Stimulated activated CD8-positive, alpha-beta memory T cell treated with anti-CD3 and anti-CD28 coated beads, Interleukin-15, amount 100 ng/mL, for 4 hours (primary cell): Measurements from ENCODE around the gene BEAN1.
"Not testable (repeated sequence)": the region's sequence is repeated elsewhere in the genome, so short reads cannot be mapped to it uniquely, and the experiment has no call there.

Experiments used
- DNase-seq, 2 donors: peaks; one replicate each; pipeline ENCODE4 v3.0.0-alpha.2; 2020; ENCODE audit warnings: low read depth in 2 of 2

The BEAN1 gene

DNA sequence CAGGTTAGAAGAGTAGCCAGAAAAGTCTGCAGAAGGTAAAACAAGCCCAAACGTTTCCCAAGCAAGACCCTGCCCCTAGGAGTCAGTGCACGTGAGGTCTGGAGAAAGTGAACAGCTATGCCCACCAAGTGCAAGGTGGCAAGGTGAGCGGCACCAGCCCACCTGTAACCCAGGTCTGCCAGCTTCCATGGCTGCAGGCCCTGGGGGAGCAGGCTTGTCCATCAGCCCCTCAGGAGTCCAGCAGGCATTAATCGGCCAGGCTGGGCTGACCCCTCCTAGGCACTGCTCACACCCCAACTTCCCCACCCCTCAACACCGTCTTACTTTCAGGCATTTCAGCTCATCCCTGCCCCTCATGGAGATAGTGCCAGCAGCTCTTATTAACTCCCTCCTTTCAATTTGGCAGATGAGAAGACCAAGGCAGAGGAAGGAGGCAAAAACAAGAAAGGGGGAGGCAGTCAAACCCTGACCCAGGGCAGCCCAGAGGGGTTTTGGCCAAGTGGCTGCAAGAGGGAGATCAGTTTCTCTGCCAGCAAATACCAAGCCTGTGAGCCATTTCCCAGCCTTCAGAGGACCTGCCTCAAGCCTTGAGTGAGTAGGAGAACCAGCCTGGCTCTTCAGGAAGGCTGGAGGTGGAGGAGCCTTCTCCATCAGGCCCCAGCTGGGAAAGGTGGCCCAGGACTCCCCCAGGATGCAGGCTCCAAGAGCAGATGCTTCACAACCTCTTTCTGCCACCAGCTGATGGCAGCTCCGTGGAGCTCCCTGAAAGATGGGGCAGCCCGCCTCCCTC lies 14.7 kb downstream of the BEAN1 start:
- no peak for DNase-seq

- DNase-seq: no peak
Observed at GRCh38 chr16:66442502-66443268, 15.6 kb downstream of the BEAN1 start.

GRCh38 chr16:66443269-66443652 lies 16.2 kb downstream of the BEAN1 start:
- no peak for DNase-seq

DNA sequence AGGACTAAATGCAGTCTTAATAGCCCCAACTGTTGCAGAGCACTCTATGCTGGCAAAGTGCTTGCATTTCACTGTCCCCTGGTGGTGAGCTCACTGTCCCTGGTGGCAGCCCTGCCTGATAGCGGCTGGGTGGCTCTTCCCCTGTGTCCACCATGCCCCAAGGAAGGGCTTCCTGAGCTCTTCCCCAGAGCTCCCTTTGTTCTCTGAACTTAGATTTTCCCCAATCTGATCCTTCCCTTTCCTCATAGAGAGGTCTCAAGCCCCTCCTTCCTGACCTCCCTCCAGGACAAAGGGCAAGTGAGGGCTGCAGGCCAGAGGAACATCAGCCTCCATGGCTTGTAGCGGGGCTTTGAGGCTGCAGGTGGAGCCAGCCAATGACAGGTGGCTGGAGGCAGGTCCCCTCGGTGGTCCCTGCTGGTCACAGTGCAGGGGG lies 17.0 kb downstream of the BEAN1 start:
- no peak for DNase-seq

GRCh38 chr16:66446737-66447136 lies 19.6 kb downstream of the BEAN1 start:
- DNase-seq: no peak

DNA sequence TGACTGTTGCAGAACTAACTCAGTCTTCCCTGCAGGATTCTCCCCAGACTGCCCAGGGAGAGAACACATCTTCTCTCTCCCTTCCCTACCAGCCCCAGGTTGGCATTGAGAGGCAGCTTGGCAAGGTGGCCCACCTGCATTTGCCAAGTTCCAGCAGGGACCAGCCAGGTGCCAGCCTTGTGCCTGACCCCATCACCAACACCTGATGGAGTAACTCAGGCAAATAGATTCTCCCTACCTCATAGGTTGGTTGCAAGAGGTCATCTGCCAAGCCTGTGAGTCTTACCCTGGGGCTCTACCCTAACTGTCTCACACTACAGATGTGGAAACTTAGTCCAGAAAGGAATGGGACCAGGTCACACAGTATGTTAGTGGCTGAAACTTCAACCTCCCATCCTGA lies 20.4 kb downstream of the BEAN1 start:
- DNase-seq: no peak

DNA sequence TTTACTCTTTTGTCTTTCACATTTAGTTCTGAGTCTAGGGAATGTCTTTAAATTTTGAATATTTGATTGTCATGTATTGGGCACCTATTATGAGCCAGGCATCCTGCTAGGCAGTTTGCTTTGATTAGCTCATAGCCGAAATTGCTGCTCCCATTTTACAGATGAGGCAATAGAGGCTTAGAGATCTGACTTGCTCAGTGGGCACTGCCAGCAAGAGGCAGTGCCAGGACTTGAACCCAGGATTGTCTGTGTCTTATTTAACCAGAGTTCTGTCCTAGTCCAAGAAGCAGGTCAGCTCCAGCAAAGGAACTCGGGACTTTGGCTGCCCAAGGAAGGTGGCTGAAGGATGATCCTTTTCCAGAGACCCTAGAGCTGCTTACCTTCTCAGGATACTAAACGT lies 24.5 kb downstream of the BEAN1 start:
- DNase-seq: no peak

- DNase-seq: not testable (repeated sequence)
Observed at GRCh38 chr16:66453230-66453629, 26.1 kb downstream of the BEAN1 start.

DNA sequence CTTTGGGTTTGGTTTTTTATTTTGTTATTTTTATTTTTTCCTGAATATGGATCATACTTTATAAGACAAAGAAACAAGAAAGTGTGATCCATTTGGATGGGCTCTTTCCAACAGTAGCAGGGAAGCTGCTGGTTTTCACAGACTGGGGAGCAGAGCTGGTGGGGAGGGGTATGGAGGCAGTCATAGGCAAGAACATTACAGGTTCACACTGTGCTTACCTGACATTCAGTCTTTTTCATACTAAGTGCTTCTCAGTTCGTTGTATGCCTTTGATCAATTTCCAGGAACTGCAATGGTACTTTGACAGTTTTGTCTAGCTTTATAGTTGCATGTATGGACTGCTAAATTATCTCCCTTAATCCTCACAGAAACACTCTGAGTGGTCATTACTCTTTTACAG lies 27.7 kb downstream of the BEAN1 start:
- DNase-seq: no peak

DNA sequence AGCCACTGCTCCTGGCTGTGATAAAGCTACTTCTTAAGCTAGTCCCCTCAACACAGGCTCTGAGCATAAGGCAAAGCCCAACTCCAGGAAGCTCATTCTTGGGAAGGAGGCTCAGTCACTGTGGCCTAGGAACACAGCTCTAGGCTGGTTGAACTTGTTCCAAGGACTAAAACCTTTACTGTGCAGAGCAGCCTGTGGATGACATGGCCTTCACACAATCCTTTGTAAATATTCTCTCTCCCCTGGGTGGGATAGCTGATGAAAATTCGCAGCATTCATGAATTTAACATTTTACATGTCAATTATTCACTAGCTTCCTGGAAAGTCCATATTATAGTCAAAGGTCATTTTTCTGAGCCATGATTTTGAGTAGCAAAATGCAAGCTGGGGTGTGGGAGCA lies 28.9 kb downstream of the BEAN1 start:
- DNase-seq: no peak

GRCh38 chr16:66457888-66458287 lies 30.8 kb downstream of the BEAN1 start:
- DNase-seq: no peak

- DNase-seq: no peak
Observed at GRCh38 chr16:66458292-66458691, 31.2 kb downstream of the BEAN1 start.

DNA sequence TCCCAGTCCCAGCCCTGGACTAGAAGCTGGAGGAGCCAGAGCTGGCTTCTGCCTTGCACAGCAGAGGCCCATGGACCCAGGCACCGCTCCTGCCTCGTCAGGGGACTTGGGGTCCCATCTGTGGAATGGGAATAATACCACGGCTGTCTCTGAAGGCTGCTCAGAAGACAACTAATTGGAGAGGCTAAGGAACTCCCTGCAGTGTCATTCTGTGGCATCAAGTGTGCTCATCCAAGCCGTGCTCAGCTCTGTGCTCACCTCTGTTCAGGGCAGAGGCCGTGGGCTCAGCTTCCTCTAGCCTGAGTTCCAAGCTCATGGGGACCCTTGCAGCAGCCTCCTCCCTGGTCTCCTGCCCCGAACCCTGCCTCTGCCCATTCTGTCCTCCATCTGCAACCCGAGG lies 31.8 kb downstream of the BEAN1 start:
- DNase-seq: no peak

DNA sequence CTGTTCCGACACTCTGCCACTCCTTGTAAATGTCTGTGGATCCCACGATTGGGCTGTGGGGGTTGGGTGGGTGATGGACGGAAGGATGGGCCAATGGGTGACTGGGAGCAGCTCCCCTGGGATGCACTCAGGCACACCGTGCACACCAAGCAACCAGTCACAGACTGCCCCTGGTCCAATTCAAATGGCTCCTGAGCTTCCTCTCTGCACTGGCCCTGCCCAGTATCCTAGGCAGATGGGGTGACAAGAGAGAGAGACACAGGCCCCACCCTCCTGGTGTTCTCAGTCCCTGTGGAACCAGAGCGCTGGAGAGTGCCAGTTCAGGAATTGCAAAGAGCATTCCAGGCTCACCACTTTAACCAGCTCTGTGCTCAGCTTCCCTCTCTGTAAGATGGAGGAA lies 32.8 kb downstream of the BEAN1 start:
- DNase-seq: no peak

DNA sequence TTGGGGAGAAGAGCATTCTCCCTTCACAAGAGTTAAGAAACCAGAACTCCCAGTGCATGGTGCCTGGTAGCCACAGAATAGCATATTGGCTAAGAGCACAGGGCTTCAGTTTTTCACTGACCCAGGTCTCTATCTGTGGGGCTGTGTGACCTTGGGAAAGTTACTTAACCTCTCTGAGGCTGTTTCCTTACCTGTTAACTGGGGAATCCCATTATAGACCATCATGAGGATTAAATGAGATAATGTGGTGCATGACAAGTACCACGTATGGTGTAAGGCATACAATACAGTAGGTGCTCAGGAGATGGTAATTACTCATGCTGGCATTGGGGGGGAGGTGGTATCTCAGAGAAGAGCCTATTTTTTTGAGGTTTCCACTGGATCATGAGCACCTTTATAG lies 33.6 kb downstream of the BEAN1 start:
- no peak for DNase-seq

DNA sequence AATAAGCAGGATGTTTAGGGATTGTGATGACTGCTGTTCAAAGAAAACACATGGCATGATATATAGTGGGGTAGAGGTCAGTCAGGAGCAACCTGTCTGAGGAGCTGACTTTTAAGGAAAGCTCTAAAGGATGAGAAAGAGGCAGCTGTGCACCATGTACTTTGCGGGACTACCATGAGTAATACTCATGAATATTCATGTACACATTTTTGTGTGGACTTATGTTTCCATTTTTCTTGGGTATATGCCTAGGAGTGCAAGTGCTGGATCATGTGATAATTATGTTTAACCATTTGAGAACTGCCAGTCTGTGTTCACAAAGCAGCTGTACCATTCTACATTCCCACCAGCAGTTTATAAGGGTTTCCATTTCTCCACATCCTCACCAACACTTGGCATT lies 35.8 kb downstream of the BEAN1 start:
- DNase-seq: no peak

GRCh38 chr16:66465946-66466345 lies 38.9 kb downstream of the BEAN1 start:
- DNase-seq: not testable (repeated sequence)

- DNase-seq: not testable (repeated sequence)
Observed at GRCh38 chr16:66466636-66467035, 39.5 kb downstream of the BEAN1 start.

DNA sequence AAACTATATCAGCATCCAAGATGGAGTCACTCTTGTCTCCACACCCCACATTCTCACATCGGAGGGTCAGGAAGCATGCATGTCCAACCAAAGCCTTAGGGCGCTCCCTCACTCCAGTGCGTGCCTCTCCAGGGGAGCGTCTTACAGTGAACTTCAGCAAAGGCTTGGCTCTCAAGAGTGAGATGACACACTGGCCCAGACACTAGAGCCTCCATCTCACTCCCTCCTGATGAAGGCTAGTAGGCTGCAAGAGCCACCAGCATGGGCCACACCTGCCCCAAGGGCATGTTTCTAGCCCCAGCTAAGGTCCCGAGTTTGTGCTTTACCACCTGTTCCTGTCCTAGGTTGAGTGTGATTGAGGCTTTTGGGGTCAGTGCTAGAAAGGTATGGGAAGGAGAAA lies 40.5 kb downstream of the BEAN1 start:
- DNase-seq: no peak

DNA sequence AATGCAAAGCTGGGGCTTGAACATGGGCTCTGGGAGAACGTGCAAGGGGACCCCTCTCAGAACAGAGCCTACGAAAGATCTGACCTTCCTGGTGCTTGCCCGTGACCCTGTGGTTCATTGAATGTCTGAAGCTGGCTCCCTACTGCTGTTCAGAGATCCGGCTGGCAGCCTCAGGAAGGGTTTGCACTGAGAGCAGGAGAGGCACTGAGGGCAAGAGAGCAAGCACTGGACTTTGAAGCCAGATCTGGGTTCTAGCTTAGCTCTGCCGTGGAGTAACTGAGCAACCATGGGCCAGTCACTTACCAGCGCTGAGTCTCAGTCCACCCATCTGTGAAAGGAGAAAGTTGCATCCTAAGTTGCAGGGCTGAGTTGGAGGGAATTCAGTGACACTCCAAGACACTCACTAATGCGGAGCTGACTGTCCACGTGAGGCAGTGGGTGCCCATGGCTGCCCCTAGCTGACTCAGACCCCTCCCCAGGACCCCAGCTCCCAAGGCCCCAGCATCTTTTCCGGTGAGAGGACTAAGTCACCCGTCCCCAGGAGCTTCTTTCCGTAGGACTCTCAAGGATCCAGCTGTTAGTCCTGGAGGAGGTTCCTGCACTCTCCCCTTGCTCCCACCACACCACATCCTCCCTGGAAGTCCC lies 41.3 kb downstream of the BEAN1 start:
- no peak for DNase-seq

DNA sequence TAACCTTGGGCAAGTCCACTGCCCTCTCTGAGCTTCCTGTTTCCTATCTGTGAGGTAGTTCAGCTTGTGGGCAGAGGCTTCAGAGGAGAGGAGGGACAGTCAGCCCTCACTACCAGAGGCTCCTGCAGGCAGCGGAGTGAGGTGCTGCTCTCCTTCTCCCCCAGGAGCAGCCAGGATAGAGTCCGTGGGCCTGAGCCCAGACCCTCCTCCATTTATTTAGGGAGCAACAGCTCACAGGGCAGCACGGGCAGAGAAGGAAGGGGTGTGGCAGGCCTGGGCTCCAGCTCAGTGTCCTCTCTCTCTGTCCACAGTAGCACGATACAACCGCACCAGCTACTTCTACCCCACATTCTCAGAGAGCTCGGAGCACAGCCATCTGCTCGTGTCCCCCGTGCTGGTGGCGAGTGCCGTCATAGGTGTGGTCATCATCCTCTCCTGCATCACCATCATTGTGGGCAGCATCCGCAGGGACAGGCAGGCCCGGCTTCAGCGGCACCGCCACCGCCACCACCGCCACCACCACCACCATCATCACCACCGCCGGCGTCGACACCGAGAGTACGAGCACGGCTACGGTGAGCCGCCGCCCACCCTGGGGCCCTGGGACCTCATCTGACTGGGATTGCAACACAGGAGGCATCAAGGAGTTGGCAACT lies 42.3 kb downstream of the BEAN1 start:
- DNase-seq: no peak

- no peak for DNase-seq
Observed at GRCh38 chr16:66469947-66470546, 43.0 kb downstream of the BEAN1 start.
